ENCODE data around the gene GTF2IRD1.
"Not testable (repeated sequence)": the region's sequence is repeated elsewhere in the genome, so short reads cannot be mapped to it uniquely, and the experiment has no call there.

DNA sequence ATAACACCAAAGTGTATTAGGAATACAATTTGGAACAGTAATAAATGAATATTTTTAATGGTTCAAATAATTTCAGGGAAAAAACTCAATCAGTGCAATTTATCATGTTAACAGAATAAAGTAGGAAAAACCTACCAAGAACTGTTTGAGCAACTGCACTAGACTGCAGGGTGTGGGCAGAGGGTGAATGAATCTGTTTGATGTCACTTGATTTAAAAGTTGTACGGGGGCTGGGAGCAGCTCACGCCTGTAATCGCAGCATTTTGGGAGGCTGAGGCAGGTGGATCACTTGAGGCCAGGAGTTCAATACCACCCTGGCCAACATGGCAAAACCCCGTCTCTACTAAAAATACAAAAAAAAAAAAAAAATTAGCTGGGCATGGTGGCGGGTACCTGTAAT is 42.1 kb upstream of the GTF2IRD1 start:
- not testable (repeated sequence) for TF ChIP-seq POLR2A, POLR2AphosphoS5, TAF1, SPI1, POU2F2 (IDR thresholded peaks at IDR 0.05; ENCODE audit: low read depth, low read length)

Data from GM12891 (cell line).